NCI-H2227 (cell line): ENCODE results near the gene ZDHHC20.
"Not testable (repeated sequence)": the region's sequence is repeated elsewhere in the genome, so short reads cannot be mapped to it uniquely, and the experiment has no call there.

Experiments
- DNase-seq: peaks from one replicate; lab custom pipeline; 2025; ENCODE audit not compliant: unreplicated experiment; lab: John Stamatoyannopoulos, UW

The ZDHHC20 gene

GRCh38 chr13:21435687-21436151 lies 23.4 kb downstream of the ZDHHC20 start:
- no peak for DNase-seq

GRCh38 chr13:21435231-21435630 lies 23.9 kb downstream of the ZDHHC20 start:
- no peak for DNase-seq

DNA sequence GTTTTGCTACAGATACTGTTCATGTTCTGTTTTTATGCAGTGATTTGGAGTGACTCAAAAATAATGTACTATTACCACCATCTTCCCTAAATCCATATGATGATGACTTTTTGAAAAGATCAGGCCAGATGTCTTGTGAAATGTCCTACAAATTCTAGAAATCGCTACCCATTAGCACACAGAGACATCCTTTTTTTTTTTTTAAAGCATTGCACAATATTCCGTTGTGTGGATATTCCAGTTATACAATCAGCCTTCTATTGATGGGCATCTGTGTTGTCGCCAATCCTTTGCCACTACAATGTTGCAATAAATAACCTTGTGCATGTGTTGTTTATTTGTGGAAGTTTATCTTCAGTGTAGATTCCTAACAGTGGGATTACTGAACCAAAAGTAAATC lies 24.5 kb downstream of the ZDHHC20 start:
- no peak for DNase-seq

DNA sequence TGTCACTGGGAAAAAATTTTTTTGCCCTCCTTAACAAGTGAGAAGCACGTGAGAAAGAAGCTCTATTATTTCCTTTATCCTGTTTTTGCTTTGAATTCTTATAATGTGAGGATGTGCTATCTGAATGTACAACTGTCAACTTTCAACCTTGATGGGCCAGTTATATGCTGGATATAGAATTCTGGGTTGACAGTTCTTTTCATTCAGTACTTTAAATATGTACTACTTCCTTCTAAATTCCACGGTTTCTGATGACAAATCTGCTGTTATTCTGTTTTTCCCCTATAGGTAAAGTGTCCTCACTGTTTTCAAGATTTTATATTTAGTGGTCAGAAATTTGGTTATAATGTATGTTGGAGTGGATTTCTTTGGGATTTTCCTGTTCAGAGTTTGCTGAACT lies 29.9 kb downstream of the ZDHHC20 start:
- no peak for DNase-seq

DNA sequence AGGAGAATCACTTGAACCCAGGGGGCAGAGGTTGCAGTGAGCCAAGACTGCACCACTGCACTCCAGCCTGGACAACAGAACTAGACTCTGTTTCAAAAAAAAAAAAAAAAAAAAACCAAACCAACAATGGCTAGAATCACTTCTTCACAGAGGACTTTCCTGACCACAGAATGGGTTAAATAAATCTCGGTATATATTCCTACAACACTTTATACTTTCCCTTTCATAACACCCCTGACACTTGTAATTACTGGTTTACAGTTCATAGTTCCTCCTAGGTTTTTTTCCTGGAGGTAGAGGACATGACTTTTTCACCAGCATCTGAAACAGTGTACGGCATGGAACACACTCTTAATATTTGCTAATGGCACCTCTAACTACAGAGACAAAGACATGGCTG lies 31.4 kb downstream of the ZDHHC20 start:
- DNase-seq, result no peak

DNA sequence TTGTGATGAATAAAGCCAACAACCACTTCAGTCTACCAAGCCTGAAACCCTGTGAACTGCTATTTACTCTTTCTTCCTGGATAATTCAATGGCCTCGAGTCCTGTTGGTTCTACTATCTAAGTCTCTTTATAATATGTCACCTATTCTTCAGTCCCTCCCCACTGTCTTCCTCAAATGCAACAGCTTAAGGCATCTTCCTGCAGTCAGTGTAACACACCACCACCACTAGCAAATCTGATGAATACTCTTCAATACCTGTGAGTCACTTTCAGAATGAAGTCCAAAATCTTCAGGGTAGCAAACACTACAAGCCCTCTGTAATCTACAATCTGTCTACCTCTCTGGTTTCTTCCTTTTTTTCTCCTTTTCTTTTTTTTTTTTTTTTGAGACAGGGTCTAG lies 32.9 kb downstream of the ZDHHC20 start:
- no peak for DNase-seq

DNA sequence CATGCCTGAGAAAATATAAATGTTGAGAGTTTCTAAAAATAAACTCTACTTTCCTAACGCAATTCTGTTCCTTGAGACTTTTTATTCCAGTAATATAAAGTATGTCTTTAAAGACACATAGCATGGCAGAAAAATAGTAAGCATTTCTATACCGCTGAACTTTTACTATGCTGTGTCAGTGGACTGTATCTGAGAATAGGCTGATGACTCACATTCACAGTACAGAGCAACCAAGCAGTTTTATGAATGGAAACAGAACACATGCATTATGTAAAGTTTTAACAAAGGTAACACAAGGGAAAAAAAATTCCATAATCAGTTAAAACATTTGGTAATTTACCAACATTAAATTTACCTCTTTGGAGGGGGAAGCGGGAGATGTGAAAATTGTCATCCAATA lies 38.4 kb downstream of the ZDHHC20 start:
- no peak for DNase-seq

- no peak for DNase-seq
These were observed 46.1 kb downstream of the ZDHHC20 start for GRCh38 chr13:21413013-21413412.

- not testable (repeated sequence) for DNase-seq
These were observed 48.6 kb downstream of the ZDHHC20 start for GRCh38 chr13:21410453-21410852.

DNA sequence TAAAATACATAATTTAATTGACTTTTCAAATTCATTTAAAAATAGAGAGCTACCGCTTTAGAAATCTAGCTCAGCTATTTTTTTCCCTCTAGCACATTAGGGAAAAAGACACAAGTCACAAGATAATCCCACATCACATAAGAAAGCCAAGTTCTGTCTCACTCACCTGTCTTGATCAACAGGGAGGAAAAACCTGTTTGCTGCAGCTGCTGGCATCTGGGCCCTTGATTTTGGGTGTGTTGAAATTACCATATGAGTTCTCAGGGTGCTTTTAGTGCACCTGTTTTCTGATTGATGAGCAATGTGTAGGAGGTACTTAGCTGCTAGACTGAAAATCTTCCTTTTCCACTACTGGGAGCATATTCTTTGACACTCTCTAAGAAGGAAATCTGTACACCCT lies 53.8 kb downstream of the ZDHHC20 start:
- no peak for DNase-seq

GRCh38 chr13:21402586-21403307 lies 56.4 kb downstream of the ZDHHC20 start:
- no peak for DNase-seq

- DNase-seq, result no peak
These were observed 59.4 kb downstream of the ZDHHC20 start for GRCh38 chr13:21399741-21400140.

DNA sequence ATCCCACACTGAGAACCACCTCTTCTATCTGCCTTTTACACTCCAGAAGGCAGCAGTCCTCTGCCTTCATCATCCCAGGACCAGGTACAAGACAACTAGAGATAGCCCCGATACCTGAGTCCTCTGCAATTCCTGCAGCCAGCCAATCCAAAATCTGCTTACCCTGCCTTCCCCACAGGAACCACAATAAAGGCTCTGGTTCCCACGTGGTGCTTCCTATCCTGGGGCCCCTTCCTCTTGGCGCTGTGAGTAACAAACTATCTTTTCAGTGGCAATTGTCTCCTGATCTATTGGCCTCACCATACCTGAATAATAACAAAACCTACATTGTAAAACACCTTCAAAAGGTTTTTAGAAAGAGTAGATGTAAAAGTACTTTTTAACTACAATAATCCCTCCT lies 63.1 kb downstream of the ZDHHC20 start:
- no peak for DNase-seq

GRCh38 chr13:21389124-21389523 lies 70.0 kb downstream of the ZDHHC20 start:
- no peak for DNase-seq

- DNase-seq, result no peak
These were observed 73.4 kb downstream of the ZDHHC20 start for GRCh38 chr13:21385710-21386109.

DNA sequence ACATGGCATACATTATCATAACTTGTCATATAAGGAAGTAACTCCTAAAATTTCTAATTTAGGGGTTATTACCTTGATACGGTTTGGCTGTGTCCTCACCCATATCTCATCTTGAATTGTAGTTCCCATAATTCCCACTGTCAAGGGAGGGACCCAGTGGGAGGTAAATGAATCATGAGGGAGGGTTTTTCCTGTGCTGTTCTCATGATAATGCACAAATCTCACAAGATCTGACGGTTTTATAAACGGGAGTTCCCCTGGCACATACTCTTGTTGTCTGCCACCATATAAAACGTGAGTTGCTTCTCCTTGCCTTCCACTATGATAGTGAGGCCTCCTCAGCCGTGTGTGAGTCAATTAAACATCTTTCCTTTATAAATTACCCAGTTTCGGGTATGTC lies 76.0 kb downstream of the ZDHHC20 start:
- DNase-seq, result no peak

DNA sequence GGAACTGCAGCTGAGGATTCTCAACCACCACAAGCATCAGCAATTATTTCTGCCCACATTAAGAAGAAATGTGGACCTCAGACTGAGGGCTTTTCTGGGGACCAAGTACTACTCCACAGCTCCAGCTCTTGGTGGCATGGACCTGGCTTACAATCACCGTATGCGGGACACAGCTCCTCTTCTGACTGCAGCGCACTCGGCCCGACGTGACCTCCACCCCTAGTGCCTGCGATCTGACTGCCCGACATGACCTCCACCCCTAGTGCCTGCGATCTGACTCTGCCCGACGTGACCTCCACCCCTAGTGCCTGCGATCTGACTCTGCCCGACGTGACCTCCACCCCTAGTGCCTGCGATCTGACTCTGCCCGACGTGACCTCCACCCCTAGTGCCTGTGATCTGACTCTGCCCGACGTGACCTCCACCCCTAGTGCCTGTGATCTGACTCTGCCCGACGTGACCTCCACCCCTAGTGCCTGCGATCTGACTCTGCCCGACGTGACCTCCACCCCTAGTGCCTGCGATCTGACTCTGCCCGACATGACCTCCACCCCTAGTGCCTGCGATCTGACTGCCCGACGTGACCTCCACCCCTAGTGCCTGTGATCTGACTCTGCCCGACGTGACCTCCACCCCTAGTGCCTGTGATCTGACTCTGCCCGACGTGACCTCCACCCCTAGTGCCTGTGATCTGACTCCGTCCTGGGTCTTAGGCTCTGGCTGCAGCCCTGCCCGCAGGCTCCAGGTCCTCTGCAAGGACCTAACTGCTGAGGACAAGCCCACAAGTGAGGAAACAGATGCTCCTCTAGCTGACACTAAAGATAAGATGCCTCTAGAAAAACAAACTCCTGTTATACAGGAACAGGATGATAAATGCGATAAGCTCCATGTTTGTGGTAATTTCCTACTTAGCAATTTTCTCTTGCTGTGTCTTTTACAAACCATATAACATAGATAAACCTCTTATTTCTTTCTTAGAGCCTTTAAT lies 81.8 kb downstream of the ZDHHC20 start:
- not testable (repeated sequence) for DNase-seq

GRCh38 chr13:21372530-21372929 lies 86.6 kb downstream of the ZDHHC20 start:
- no peak for DNase-seq

DNA sequence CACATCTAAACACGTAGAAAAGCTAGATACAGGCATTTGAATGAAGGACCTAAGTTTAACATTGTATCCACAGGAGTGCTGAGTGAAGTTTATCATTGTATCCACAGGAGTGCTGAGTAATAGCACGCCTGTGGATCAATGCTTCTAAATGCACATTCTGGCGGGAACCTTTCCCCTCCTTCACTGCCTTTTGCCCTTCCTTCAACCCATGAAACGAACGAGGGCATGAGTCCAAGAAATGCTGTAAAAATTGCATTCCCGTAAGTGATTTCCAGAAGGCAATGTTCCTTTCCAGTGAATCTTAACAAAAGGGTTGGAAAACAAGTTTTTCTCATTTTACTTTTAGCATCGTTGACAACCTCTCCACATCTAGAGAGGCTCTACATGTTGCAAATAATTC lies 88.1 kb downstream of the ZDHHC20 start:
- no peak for DNase-seq

DNA sequence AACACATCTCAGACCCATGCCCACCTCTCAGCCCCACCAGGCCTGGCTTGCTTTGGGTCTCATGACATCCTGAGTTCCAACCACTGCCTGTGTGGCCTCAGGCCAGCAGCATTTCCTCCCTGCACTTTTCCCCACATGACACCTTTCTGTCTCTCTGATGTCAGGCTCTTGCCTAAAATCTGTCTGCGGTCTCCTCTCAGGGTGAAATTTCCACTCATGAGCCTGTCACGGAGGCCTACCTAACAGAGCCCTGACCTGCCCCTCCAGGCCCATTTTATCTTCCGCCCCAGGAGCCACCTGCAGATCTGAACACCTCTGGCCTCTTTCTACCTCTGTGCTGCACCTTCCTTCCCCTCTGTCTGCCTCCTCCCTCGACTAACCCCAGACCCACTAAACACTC lies 93.5 kb downstream of the ZDHHC20 start:
- no peak for DNase-seq

- DNase-seq, result no peak
These were observed 94.2 kb downstream of the ZDHHC20 start for GRCh38 chr13:21364916-21365315.

- DNase-seq, result no peak
These were observed 94.7 kb downstream of the ZDHHC20 start for GRCh38 chr13:21364357-21364756.
